ENCODE results near the gene LYRM2.

LYRM2 gene, protein sequence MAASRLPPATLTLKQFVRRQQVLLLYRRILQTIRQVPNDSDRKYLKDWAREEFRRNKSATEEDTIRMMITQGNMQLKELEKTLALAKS

DNA sequence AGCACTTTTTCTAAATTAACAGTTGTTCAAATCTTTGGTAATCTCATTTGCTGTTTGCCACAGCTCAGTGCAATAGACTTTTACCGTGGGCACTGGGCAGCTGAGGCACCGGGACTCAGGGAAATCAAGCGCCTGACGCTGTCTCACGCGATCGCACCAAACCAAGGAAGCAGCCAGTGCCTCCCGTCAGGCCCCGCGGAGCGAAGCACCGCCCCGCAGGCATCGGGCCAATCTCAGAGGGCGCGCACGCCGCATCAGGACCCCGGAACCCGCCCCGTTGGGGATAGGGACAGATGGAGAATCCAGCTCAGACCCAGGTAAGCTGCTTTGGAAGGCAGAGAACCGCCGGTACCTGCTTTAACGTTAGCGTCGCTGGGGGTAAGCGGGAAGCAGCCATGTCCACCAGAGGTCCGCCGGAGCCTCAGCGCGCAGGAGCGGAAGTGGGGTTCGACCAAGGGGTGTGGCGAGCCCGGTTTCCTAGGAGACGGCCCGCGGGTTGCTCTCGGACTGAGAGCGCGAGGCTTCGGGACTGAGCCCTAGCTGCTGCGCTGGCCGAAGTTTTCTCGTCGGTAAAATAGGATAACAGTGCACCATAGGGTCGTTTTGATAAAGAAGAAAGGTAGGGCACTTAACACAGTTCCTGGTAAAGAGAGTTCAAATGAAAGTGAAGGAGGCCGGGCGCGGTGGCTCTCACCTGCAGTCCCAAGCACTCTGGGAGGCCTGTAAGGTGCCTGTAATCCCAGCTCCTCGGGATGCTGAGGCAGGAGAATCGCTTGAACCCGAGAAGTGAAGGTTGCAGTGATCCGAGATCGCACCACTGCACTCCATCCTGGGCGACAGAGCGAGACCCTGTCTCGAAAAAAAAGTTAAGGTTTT, at the start of gene LYRM2:
Gene LYRM2, minus strand, starts transcription at position 428 of the 876 bp plus-strand sequence. Its CDS starts 31 bp downstream, at position 397.
- DNase-seq: peak; percentile 97

DNA sequence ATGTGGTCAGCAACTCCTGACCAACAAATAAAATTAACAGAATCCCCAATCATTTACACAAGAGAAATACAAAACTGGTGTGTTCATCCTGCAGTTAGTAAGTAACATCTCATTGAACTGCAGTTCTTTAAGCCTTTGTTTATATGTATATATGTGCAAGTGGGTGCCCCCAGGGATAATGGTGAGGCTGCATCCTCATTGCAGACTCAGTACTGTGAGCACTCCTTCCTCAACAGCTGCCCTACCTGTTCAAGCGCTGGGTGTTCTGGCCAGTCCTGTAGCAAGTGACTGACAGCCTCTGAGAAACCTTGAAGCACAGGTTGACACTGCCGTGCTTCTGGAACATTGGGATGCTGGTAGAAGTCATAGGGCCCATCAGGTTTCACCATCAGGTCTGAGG, 49.8 kb upstream of the LYRM2 start:
- no peak for DNase-seq

GRCh38 chr6:89685311-89685710, 46.8 kb upstream of the LYRM2 start:
- DNase-seq: no peak

- DNase-seq: no peak
Observed at GRCh38 chr6:89682991-89683390, 44.4 kb upstream of the LYRM2 start.

- no peak for DNase-seq
Observed at GRCh38 chr6:89681983-89682564, 43.5 kb upstream of the LYRM2 start.

DNA sequence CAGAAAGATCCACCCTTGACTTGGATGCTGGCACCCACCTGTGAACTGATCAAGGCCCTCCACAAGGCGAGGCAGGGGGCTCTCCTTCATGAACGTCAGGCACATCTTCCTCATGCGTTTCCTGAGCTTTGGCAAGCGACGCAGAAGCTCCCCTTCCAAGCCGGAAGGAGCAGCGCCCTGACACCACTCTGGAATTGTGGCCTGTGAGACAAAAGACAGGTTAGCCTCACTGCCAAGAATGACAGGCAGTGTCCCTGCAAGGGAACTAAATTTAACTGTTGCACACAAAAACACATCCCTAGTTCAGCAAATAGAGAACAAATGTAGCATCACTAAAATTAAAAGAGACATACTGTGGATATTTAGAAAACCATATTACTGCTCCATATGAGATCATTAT, 42.0 kb upstream of the LYRM2 start:
- DNase-seq: no peak

GRCh38 chr6:89680150-89680549, 41.6 kb upstream of the LYRM2 start:
- DNase-seq: no peak

DNA sequence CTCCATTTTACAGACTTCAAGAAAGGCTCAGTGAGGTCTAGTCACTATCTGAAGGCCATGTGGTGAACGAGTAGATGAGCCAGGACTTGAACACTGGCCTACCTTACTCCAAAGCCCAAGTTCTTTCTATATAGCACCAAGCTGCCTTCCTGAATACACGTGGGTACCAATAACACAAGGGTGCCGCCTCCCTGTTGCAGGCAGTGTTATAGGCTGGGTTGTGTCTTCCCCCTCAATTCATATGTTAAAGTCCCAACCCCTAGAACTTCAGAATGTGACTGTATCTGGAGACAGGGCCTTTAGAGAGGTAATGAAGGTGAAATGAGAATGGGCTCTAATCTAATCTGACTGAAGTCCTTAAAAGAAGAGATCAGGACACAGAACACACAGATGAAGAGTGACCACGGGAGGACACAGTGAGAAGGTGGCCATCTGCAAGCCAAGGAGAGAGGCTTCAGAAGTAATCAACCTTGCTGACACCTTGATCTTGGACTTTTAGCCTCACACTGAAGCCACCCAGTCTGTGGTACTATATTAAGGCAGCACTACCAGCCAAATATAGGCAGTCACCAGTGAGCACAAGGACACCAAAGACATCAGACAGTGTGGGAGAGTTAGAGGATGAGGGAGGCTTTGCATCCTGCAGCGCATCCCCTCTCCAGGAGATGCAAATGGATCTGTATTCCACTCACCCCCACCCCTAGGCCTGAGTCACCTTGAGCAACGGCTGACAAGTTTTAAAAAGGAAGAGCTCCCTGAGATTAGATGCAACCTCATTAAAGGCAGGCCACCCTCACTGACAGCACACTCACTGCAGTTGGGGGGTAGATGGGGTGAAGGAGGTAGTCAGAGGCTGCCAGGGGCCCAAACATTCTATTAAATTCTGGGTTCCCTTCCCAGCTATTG, 40.9 kb upstream of the LYRM2 start:
- DNase-seq: no peak

DNA sequence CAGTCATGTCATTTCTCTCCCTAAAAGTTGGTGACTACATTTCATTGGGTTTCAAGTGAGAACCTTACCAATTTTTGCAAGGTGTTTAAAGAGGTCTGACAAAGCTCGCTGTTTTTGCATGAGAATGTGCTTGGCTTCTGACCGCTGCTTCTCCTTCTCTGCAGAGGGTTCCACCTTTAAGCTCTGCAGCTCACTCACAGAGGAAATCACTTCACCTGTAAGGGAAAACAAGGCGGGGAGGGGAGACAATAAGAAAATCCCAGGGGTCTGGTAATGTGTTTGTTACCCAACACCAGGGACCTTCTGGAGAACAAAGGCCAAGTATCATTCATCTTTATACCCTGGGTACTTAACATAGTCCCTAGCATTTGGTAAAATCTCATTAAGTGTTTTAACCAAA, 40.0 kb upstream of the LYRM2 start:
- no peak for DNase-seq

GRCh38 chr6:89675949-89676748, 37.6 kb upstream of the LYRM2 start:
- no peak for DNase-seq

GRCh38 chr6:89670935-89671565, 32.5 kb upstream of the LYRM2 start:
- DNase-seq: no peak

- no peak for DNase-seq
Observed at GRCh38 chr6:89669002-89669401, 30.5 kb upstream of the LYRM2 start.

GRCh38 chr6:89667872-89668556, 29.5 kb upstream of the LYRM2 start:
- no peak for DNase-seq

DNA sequence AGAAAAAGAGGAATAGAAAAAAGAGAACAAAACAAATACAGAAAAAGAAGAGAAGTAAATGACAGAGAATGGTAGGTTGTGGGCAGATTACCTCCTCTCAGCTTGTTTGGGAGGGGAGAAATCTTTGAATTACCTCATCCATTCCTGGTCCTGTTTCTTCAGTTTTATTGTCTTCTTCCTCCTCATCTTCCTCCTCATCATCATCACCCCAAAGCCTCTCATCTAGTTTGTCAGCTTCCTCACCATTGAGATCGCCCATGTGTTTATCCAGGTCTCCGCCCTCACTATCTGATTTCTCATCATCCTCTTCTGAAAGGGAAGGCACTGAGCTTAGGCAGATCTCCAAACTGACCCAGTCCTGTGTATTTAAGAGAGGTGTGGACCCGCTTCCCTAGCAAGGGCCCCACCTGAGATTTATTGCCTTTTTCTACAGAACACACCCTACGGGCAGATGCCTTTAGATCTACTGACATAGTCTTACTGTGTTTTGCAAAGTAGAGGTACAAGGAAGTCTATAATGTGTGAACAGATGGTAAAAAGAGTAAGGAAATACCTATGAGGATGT, 24.2 kb upstream of the LYRM2 start:
- DNase-seq: no peak

- no peak for DNase-seq
Observed at GRCh38 chr6:89661559-89661958, 23.0 kb upstream of the LYRM2 start.

- DNase-seq: no peak
Observed at GRCh38 chr6:89660981-89661380, 22.4 kb upstream of the LYRM2 start.

DNA sequence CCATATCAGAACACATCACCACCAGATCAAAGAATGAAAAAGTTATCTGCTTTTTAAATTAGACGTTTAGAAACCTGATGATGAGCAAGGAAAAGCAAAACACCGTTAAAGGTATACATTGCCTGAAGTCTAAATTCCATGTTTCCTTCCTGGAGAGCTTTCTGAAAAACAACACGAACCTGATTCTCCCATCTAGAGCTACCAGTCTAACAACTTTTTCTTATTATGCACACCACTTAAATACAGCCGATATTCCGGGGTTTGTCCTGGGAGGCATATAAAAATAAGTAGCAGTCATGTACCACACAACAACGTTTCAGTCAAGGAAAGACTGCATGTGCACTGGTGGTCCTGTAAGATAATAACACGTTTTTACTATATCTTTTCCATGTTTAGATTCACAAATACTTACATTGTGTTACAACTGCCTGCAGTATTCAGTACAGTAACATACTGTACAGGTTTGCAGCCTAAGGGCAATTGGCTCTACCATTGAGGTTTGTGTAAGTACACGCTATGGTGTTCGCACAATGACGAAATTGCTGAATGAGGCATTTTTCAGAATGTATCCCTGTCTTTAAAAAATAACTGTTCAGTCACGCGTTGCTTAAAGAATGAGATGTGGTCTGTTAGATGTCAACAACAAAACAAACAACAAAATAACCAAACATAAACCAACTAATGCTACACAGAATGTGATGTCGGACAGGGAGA, 19.1 kb upstream of the LYRM2 start:
- DNase-seq: no peak

DNA sequence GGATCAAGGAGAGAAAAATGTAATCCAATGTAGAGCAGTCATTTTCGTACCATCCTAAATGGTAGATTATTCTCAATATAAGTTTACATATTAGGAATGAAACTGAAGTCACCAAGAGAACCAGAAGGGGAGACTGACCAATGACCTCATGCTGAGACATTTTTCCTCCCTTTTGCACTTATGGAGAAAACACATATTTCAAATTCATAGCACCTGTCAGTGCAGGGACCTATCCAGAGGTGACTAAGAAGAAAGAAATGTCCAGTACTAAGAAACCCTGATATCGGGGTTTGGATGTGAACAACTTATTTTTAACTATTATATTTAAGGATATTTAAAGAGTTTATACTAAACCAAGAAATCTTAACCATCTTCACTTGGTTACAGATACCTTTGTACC, 16.6 kb upstream of the LYRM2 start:
- no peak for DNase-seq

DNA sequence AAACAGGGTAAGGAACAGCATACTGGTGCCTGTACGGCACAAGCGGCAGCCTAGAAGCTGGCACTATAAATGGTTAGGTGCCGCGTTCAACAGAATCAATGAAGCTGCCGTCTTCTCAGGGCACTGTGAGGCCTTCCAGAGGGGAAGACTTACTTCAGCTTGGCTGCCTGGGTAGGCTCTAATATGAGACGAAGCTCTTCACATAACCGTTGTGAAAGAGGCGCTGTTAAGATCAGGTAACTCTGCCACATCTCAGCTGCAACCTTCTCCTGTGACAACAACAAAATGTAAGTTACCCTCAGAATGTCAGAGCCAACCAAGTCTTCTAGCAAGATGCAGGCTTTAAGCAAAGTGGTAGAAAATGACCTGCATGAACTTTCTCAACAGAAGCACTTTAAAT, 12.0 kb upstream of the LYRM2 start:
- DNase-seq: no peak

GRCh38 chr6:89649682-89650081, 11.1 kb upstream of the LYRM2 start:
- no peak for DNase-seq

Data from activated effector memory CD4-positive, alpha-beta T cell treated with anti-CD3 and anti-CD28 coated beads, Interleukin-2, amount 50 U/mL, for 16 hours (primary cell).